GM12878 (cell line): ENCODE measurements around the gene COL4A1. TPM values are rescaled to one million over a fixed set of nuclear protein-coding genes. Genes with fewer than 3 reads are reported as not detected.

Source experiments
- ATAC-seq: fragments of 200-7000 bp; cut with Tn5 transposase; 3 replicates; pipeline ENCODE4 v1.9.1; 2020; ENCODE audit warnings: mild to moderate bottlenecking, moderate library complexity
- BruUV-seq: library from RNA; stranded (reverse); fragments of 400-500 nt; replicated peaks from 2 replicates; lab custom pipeline; 2021; lab: Mats Ljungman, UMichigan
- CTCF ChIA-PET: fragments of 300-600 bp; sonication (Branson Sonifier 250); formaldehyde crosslinking; extraction: SDS; loops from one replicate; lab custom pipeline; 2021; ENCODE audit warnings: inconsistent platforms; lab: Yijun Ruan, JAX
- POLR2A ChIA-PET: fragments of 350-600 bp; formaldehyde crosslinking; extraction: SDS; loops from one replicate; lab custom pipeline; 2021; ENCODE audit warnings: inconsistent platforms; lab: Charles Lee
- RAD21 ChIA-PET: fragments of 300-600 bp; sonication (Branson Sonifier 250); formaldehyde crosslinking; loops from one replicate; lab custom pipeline; 2023; ENCODE audit warnings: antibody characterized with exemption; ENCODE audit not compliant: unreplicated experiment; lab: Charles Lee
- SMC1A ChIA-PET: fragments of 300-600 bp; sonication (Branson Sonifier 250); formaldehyde crosslinking; loops from one replicate; lab custom pipeline; 2023; ENCODE audit not compliant: unreplicated experiment, uncharacterized antibody; lab: Charles Lee
- DNase-seq: peaks from one replicate; pipeline ENCODE4 v3.0.0-alpha.2; 2011; ENCODE audit warnings: low read depth, low spot score
- FAIRE-seq: peaks from 3 replicates; lab custom pipeline; 2011; peaks lifted over from hg19 to GRCh38; lab: Jason Lieb, UNC
- H2AFZ ChIP-seq: 2 replicates; pipeline ENCODE4 v1.6.0; 2011; ENCODE audit warnings: low read depth, low read length, control low read depth; ENCODE audit not compliant: control insufficient read depth
- H3K27ac ChIP-seq: 2 replicates; pipeline ENCODE4 v1.5.1; 2011; ENCODE audit warnings: control low read depth; ENCODE audit not compliant: control insufficient read depth, insufficient read depth
- H3K27me3 ChIP-seq, 2 experiments: replicated peaks in 1 of 2; 2 replicates each; pipeline versions ENCODE4 v1.6.0 to v1.6.1; 2011; ENCODE audit warnings: low read length in 1 of 2; ENCODE audit not compliant: control insufficient read depth in 2 of 2, insufficient read depth in 2 of 2
- H3K36me3 ChIP-seq, 2 experiments: 2 replicates each; pipeline ENCODE4 v1.5.1; 2011; ENCODE audit warnings: low read length in 1 of 2; ENCODE audit not compliant: control insufficient read depth in 2 of 2, insufficient read depth in 2 of 2
- H3K4me1 ChIP-seq: 2 replicates; pipeline ENCODE4 v1.6.1; 2011; ENCODE audit warnings: mild to moderate bottlenecking, low read length, moderate library complexity, mixed read lengths; ENCODE audit not compliant: control insufficient read depth, insufficient read depth
- H3K4me2 ChIP-seq: 2 replicates; pipeline ENCODE4 v1.6.0; 2011; ENCODE audit warnings: control low read depth; ENCODE audit not compliant: control insufficient read depth, insufficient read depth
- H3K4me3 ChIP-seq: fragments of 200-600 bp; sonication (generic); 2 replicates; pipeline ENCODE4 v1.5.1; 2016
- H3K79me2 ChIP-seq: 2 replicates; pipeline ENCODE4 v1.6.0; 2011; ENCODE audit warnings: low read length; ENCODE audit not compliant: control insufficient read depth, insufficient read depth
- H3K9ac ChIP-seq: 2 replicates; pipeline ENCODE4 v1.8.0; 2011; ENCODE audit warnings: low read length, control low read depth, mixed read lengths; ENCODE audit not compliant: control insufficient read depth, insufficient read depth
- H3K9me3 ChIP-seq: replicated peaks from 3 replicates; pipeline ENCODE4 v1.5.1; 2011; ENCODE audit warnings: mild to moderate bottlenecking, low read length; ENCODE audit not compliant: control insufficient read depth, insufficient read depth
- H4K20me1 ChIP-seq: 2 replicates; pipeline ENCODE4 v1.6.0; 2011; ENCODE audit not compliant: control insufficient read depth, insufficient read depth
- ASH2L ChIP-seq: fragments of 300-600, 200-600 bp; sonication (generic); IDR thresholded peaks from 2 replicates; pipeline ENCODE4 v1.6.1; 2017; ENCODE audit warnings: low read depth, mild to moderate bottlenecking, borderline replicate concordance
- BACH1 ChIP-seq: fragments of 450-650 bp; IDR thresholded peaks from 2 replicates; pipeline ENCODE4 v1.6.1; 2017; ENCODE audit warnings: mild to moderate bottlenecking, borderline replicate concordance
- CHD1 ChIP-seq: IDR thresholded peaks from 2 replicates; pipeline ENCODE4 v1.6.1; 2012; ENCODE audit warnings: low read depth, low read length, improper control_type of control experiment
- GATAD2B ChIP-seq: fragments of 450-650 bp; conservative IDR thresholded peaks from 2 replicates; pipeline ENCODE4 v1.6.1; 2017; ENCODE audit warnings: low read depth, mild to moderate bottlenecking, moderate library complexity
- IKZF2 ChIP-seq, 2 experiments: fragments of 450-650 bp; IDR thresholded peaks; 2 replicates each; pipeline ENCODE4 v1.6.1; 2017; ENCODE audit warnings: mild to moderate bottlenecking in 2 of 2, moderate library complexity in 2 of 2
- NFIC ChIP-seq: IDR thresholded peaks from 2 replicates; pipeline ENCODE4 v1.6.1; 2012; ENCODE audit warnings: low read depth, mild to moderate bottlenecking, inconsistent platforms, low read length, moderate library complexity
- NFXL1 ChIP-seq: fragments of 450-650 bp; IDR thresholded peaks from 2 replicates; pipeline ENCODE4 v1.6.1; 2017; ENCODE audit warnings: antibody characterized with exemption, mild to moderate bottlenecking, borderline replicate concordance
- PBX3 ChIP-seq: IDR thresholded peaks from 2 replicates; pipeline ENCODE4 v1.6.1; 2011; ENCODE audit warnings: mild to moderate bottlenecking, low read depth, low read length, moderate library complexity; ENCODE audit not compliant: insufficient replicate concordance
- SUPT20H ChIP-seq: IDR thresholded peaks from 2 replicates; pipeline ENCODE4 v1.6.1; 2011; ENCODE audit warnings: low read depth, mild to moderate bottlenecking, low read length, moderate library complexity, borderline replicate concordance; ENCODE audit not compliant: control insufficient read depth
- TBL1XR1 ChIP-seq: IDR thresholded peaks from 2 replicates; pipeline ENCODE4 v1.6.1; 2012; ENCODE audit warnings: low read depth, low read length, improper control_type of control experiment
- YY1 ChIP-seq: IDR thresholded peaks from 2 replicates; pipeline ENCODE4 v1.6.1; 2011; ENCODE audit warnings: low read depth, mild to moderate bottlenecking, low read length
- ZBTB11 ChIP-seq: fragments of 450-650 bp; formaldehyde crosslinking; IDR thresholded peaks from 2 replicates; pipeline ENCODE4 v1.5.0; 2022; ENCODE audit warnings: mild to moderate bottlenecking, missing genetic modification characterization
- ZNF274 ChIP-seq: IDR thresholded peaks from one replicate; pipeline ENCODE4 v1.8.0; 2011; ENCODE audit not compliant: insufficient read length, insufficient read depth
- WGBS: methylation state at CpG from one replicate; pipeline ENCODE4 v1.1.6; 2016; ENCODE audit warnings: low lambda C conversion rate; ENCODE audit not compliant: insufficient replicate concordance, insufficient coverage; ENCODE audit errors: missing lambda C conversion rate; 5-methylcytosine and 5-hydroxymethylcytosine counted together
- in situ Hi-C: fragments of 300-500 bp; cut with MboI; formaldehyde crosslinking; loops from 9 replicates; pipeline ENCODE4 v1.14.3; 2018; ENCODE audit warnings: mixed read lengths
- intact Hi-C: fragments of 100-400 bp; cut with micrococcal nuclease; formaldehyde crosslinking; loops from one replicate; pipeline ENCODE4 v1.14.2; 2022; ENCODE audit not compliant: unreplicated experiment
- polyA plus RNA-seq, 11 experiments: library from polyadenylated mRNA; depleted of rRNA in 4 of 11; unstranded in 6 of 11; stranded (reverse) in 5 of 11; fragments of >200 nt; fragmentation: Nextera tagmentation in 4 of 11; fragmentation: Illumina TruSeq in 1 of 11; extraction: Ambion mirVana in 4 of 11; extraction: Trizol in 1 of 11; gene quantifications; 1 replicate in 1 of 11; 2 replicates in 10 of 11; pipeline versions ENCODE4 v1.2.1 to v1.2.3, GENCODE V29; 2011 to 2016; ENCODE audit warnings: inconsistent platforms in 2 of 11, missing spikeins in 2 of 11, low read depth in 1 of 11
- total RNA-seq, 4 experiments: library from RNA; depleted of rRNA in 3 of 4; stranded (reverse); fragments of >200 nt in 3 of 4; fragmentation: Illumina TruSeq in 1 of 4; extraction: Trizol in 1 of 4; gene quantifications; 2 replicates each; pipeline versions ENCODE4 v1.2.1 to v1.2.3, GENCODE V29; 2013 to 2021

COL4A1 gene
- total and polyA plus RNA-seq, 10 of the 15 experiments (the other 5 are each of a cell fraction or from before 2014, with no cell fraction given), result 0.07 to 0.31 (median 0.13) TPM; not detected in 6

DNA sequence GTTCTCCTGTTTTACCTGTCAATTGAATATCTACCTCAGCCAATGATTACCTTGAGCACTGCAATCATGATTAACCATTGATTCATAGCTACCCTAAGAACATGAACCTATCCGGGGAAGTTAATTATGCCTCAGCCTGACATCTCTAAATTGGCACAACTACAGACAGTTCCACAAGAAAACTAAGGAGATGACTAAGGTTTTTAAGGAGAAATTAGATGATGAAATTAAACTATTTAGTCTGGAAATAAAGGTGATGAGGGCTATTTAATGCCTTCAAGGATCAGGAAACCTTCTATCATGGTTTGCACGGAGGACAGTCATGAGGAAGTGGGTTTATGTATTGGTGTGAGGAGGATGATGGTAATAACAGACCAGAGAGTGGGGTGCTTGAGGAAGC is 203.4 kb downstream of the COL4A1 start (continued):
- no peak for TF ChIP-seq SUPT20H
- TF ChIP-seq GATAD2B, result no peak
- no peak for TF ChIP-seq ZNF274

- no peak for ATAC-seq
- POLR2A ChIA-PET, result no interaction called here
- SMC1A ChIA-PET, result interaction anchor here (1.0 kb wide), 1 partner anchor 18 kb away, joined by 3 read pairs; no protein-coding TSS in a partner anchor
- in situ Hi-C loops, result no loop called here
- Histone ChIP-seq H3K27ac (no peak overlapping the region), H3K4me1 (no peaks in the 10 kb centered on the region), H3K9ac (no peak overlapping the region), H3K9me3 (no peaks in the 10 kb centered on the region; the same call in 1 of the 3 replicates), H3K36me3 (no peaks in the 10 kb centered on the region), H3K4me3 (no peak overlapping the region), H4K20me1 (no peaks in the 10 kb centered on the region), H3K79me2 (no peaks in the 10 kb centered on the region), H2AFZ (no peak overlapping the region), H3K27me3 (no peaks in the 10 kb centered on the region), H3K4me2 (no peak overlapping the region)
- RAD21 ChIA-PET, result no interaction called here
- CTCF ChIA-PET, result interaction anchor here (1.3 to 1.5 kb wide), 2 partner anchors 11 to 341 kb away, joined by 3 to 5 read pairs; no protein-coding TSS in a partner anchor
- TF ChIP-seq BACH1 (no peak), NFXL1 (no peak), NFIC (no peak)
- WGBS, result 18% methylated on average over 5 of the region's 5 CpGs
- FAIRE-seq, result no peak
- no peak for DNase-seq
- intact Hi-C loops, result no loop called here
- BruUV-seq, result no TSS peak
These were observed 203.9 kb downstream of the COL4A1 start for GRCh38 chr13:110103026-110103425.

GRCh38 chr13:110102053-110102452 is 204.9 kb downstream of the COL4A1 start:
- no peak for DNase-seq
- Histone ChIP-seq H3K4me2 (no peak overlapping the region), H3K79me2 (no peaks in the 10 kb centered on the region), H3K9me3 (no peaks in the 10 kb centered on the region; the same call in 1 of the 3 replicates), H2AFZ (no peak overlapping the region), H3K9ac (no peak overlapping the region), H3K4me3 (no peak overlapping the region), H3K27ac (no peak overlapping the region), H3K4me1 (no peaks in the 10 kb centered on the region), H3K36me3 (no peaks in the 10 kb centered on the region), H4K20me1 (no peaks in the 10 kb centered on the region; the same call in 1 of the 2 replicates), H3K27me3 (no peaks in the 10 kb centered on the region)
- intact Hi-C loops (no loop called here), in situ Hi-C loops (no loop called here)
- FAIRE-seq, result no peak
- 13% methylated on average over 4 of the region's 4 CpGs for WGBS
- ChIA-PET POLR2A (no interaction called here), SMC1A (no interaction called here), RAD21 (no interaction called here), CTCF (no interaction called here)
- no peak for ATAC-seq
- no TSS peak for BruUV-seq
- TF ChIP-seq IKZF2 (IDR thresholded peaks at IDR 0.05), result no peak
- no peak for TF ChIP-seq TBL1XR1
- TF ChIP-seq YY1, result no peak
- TF ChIP-seq ASH2L, result no peak
- no peak for TF ChIP-seq ZBTB11 (CRISPR knock-in tag)
- TF ChIP-seq CHD1, result no peak
- no peak for TF ChIP-seq PBX3
